ENCODE measurements around the gene ETAA1.

GRCh38 chr2:67389286-67389685 is 7.8 kb upstream of the ETAA1 start:
- TF ChIP-seq CTCF (IDR thresholded peaks at IDR 0.05; ENCODE audit: insufficient read depth, low read length, poor library complexity, severe bottlenecking) (no peak), EZH2phosphoT487 (conservative IDR thresholded peaks at IDR 0.05; ENCODE audit: low read length) (no peak)
